Cerebellar cortex (tissue), 1 donor: ENCODE data around the gene BTBD17.

Source experiments
- DNase-seq: peaks from one replicate; pipeline ENCODE4 v3.0.0-alpha.2; 2015; ENCODE audit warnings: low spot score

The BTBD17 gene

DNA sequence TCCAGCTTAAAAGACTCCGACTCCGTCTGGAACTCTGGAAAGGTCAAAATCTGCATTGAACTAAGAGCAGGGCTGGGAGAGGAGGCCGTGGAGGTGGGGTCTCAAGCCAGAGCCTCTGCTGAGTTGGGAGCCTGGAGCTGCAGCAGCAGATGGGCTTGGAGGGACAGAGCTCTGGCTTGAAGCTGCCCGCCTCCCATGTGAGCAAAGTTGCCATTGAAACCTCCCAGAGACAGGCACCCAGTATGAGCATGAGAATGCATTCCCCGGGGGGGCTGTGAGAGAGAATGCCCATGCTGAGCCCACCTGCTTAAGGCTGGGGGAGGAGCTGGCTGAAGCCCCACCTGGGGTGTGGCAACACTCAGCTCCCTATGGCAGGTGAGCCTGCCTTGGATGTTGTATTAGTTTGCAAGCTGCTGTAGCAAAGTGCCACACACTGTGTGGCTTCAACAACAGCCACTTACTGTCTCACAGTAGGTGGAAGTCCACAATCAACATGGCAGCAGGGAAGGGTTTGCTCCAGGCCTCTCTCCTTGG is 26.1 kb downstream of the BTBD17 start:
- no peak for DNase-seq

DNA sequence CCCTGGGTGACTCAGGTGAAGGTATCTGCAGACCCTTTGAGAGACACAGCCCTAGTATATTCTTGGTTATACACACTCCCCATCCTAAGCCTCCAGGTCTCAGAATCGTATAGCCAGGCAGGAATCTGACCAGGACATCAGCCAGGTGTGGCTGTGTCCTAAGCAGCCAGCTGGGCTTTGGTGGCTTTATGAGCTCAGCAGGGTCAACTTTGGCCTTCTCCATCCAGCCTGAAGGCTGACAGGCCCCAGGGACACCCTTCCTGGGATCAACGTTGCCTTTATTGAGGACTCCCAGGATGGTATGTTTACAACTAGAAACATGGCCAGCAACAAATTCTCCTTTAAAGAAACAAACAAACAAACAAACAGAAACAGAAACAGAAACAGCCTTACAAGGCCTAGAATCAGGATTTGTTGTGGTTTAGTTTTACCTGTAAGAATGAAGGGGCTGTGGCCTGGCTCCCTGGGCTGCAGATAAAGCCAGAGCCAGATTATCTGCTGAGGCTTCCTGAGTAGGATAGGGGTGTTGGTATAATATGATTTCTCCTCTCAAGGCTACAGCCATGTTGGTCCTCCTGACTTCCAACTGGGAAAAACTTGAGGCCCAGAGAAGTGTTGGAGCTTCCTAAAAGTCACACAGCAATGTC is 27.2 kb downstream of the BTBD17 start:
- no peak for DNase-seq

DNA sequence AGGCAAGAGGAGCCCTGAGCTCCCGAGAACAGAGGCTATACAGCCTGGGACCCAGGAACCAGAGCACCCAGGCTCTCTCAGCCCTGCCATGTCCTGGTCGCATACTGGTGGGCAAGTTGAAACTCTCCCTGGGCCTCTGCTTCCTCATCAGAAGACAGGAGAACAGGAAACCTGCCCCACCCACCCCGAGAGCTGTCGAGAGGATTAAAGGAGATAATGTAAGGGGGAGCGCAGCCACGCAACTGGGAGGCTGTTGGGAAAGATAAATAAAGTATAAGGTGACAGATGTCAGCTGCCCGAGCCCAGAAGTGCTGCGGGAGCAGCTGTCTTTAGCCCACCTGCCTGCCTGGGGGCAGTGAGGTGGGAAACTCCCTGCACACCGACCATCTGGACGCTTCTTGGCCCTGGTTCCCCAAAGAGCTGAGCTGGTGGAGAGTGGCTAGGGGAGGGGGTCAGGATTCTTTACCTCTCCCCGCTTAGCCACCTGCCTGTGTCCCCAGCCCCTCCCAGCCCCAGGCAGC is 28.8 kb downstream of the BTBD17 start:
- DNase-seq = no peak

- no peak for DNase-seq
These were observed 29.5 kb downstream of the BTBD17 start for GRCh38 chr17:74332017-74332650.

DNA sequence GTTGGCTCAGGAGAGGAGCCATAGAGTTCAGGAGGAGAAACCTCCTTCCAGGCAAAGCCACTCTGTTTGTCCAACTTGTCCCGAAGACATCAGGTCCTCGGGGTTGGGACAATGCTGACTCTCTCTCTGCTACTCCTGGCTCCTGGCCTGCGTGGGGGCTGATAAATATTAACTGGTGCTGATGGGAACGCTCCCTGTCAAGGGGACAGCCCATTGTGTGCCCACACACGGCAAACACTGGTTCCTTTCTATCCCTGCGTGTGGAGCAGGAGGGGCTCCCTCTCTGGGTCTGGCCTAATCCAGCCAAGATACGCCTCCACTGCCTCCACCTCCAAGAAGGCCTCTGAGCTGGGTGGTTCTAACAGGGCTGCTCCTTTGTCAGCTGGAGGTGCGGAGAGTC is 31.2 kb downstream of the BTBD17 start:
- DNase-seq = no peak

- DNase-seq = no peak
These were observed 32.3 kb downstream of the BTBD17 start for GRCh38 chr17:74329378-74329777.

DNA sequence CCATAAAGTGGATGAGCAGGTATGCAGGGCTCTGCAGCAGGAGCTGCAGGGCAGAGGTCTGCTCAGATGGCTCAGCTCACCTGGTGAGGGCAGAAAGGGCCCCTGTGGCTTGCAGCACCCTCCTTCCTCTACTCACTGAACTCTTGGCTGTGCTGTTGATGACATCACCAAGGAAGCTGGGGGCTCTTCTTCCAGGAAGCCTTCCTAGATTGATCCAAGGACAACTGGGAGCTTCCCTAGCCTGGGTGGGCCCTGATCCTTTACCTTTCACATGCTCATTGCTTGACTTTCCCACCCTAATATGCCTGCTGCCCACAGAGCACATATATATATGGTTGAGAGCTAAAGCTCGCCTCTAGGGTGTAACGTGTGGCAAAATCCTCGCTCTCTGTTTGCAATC is 33.2 kb downstream of the BTBD17 start:
- DNase-seq = no peak

DNA sequence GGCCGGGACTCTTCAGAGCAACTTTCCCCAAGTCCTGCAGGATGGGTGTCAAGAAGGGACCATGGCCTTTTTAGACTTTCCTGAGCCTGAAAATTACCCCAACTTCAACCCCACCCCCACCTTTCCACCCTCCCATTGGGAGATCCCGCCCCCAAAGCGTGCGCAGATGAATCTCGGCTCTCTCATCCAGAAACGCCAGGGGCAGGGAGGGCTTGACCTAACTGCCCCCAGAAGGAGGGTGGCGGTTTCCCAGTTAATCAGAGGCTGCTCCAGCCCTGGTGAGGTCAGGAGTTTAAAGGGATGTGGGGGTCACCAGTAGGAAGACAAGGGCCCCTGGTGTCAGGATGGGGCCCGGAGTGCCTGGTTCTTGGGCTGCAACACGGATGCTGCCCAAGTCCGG is 35.2 kb downstream of the BTBD17 start:
- DNase-seq = no peak

- no peak for DNase-seq
These were observed 35.8 kb downstream of the BTBD17 start, which contains the start of gene KIF19 for GRCh38 chr17:74325743-74326379. Gene KIF19, plus strand, starts transcription at chr17:74326226. Its CDS starts 124 bp downstream, at chr17:74326350.

GRCh38 chr17:74325376-74325742 is 36.3 kb downstream of the BTBD17 start:
- DNase-seq = peak; percentile 13

- no peak for DNase-seq
These were observed 37.1 kb downstream of the BTBD17 start for GRCh38 chr17:74324521-74324920.

GRCh38 chr17:74318391-74318790 is 43.3 kb downstream of the BTBD17 start:
- no peak for DNase-seq

DNA sequence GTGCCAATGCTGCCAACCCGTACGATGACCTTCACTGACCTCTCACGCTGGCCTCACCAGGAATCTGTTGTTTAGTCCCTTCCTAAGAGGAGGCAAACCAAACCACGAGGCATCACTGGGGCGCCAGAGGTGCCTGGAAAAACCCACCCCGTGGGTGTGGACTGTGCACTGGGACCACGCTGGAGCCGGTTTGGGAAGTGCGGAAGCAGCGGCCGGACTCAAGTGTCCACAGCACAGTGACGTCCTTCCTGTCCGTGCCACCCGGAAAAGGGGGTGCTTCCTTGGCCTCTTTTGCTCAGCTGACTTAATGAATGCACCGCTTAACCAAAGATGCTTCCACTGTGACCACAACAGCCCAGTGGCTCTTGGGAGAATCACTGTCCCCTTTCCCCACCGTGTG is 44.6 kb downstream of the BTBD17 start:
- no peak for DNase-seq

GRCh38 chr17:74316220-74316619 is 45.4 kb downstream of the BTBD17 start:
- DNase-seq = no peak

GRCh38 chr17:74314877-74315276 is 46.8 kb downstream of the BTBD17 start:
- no peak for DNase-seq

GRCh38 chr17:74309902-74310301 is 51.8 kb downstream of the BTBD17 start:
- no peak for DNase-seq

- DNase-seq = no peak
These were observed 53.5 kb downstream of the BTBD17 start for GRCh38 chr17:74307984-74308773.
